ENCODE measurements around the gene ARIH2.

Gene ARIH2

DNA sequence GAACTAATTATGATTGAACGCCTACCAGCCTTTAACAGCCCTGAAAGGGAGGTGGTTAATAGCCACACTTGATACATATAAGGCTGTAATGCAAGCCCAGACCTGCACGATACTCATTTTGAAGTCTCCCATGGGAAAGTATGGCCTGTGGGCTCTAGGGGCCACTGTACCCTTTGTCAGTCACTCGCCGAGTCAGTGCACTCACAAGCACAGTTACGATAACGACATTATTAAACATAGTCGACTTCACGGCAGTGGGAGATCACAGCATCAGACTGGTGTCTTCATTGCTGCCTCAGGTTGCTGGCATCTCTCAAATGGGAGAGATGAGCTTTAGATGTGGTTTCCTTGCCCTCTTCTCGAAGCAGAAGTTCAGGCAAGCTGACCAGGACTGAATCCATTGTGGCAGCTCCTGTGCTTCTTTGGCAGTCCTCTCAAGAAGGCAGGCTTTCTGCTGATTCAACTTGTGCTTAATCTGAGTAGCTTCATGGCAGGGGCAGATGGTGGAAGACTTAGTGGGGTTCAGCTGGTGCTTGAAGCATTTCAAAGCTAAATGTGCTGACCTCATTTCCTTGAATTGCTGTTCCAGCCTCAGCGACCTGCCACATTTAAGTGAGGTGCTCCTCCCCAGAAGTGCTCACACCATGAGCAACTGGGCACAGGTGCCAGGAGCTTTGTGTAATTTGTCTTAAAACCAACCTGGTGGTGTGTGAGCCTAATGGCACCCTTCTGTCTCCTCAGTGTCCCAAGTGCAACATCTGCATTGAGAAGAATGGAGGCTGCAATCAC lies 55.6 kb downstream of the ARIH2 start:
- no peak for FAIRE-seq

DNA sequence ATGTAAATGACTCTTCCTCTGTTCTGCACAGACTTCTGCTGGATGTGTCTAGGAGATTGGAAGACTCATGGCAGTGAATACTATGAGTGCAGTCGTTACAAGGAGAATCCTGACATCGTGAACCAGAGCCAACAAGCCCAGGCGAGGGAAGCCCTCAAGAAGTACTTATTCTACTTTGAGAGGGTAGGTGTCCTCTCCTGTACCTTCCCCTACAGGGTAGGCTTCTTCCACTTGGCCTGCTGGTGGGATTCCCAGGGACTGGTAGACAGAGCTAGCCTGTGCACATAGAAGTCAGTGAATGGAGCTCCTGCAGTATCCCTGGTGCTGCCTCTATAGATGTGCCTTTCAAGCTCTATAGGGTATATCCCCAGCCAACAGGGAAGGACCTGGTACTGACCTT lies 60.8 kb downstream of the ARIH2 start:
- no peak for FAIRE-seq

DNA sequence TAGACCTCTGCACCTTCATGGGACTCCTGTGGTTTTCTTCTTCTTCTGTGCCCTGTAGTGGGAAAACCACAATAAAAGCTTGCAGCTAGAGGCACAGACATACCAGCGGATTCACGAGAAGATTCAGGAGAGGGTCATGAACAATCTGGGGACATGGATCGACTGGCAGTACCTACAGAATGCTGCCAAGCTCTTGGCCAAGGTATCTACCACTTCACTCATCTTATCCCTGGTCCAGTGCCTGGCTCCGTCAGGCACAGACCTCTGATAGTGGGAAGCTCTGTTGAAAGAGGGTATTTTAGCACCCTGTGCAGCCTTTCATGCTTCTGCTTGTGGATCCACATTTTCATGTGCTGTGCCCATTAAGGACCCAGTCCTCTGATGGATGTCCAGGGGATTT lies 61.7 kb downstream of the ARIH2 start:
- no peak for FAIRE-seq

DNA sequence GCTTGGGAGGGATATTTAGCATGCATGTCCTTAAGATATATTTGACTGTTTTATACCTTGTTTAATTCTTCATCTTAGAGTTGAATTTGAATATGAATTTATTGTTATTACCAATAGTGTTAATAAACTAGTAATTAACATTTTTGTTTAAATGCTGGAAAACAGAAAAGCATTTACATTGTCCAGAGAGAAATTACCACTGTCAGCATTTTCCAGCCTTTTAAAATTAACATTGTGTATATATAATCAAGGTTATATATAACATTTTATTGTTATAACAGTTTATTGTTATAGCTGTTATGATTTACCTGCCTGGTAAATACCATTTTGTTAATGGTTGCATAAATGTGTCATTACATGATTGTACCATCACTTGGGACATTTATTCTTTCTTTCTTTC lies 63.4 kb downstream of the ARIH2 start:
- no peak for FAIRE-seq

DNA sequence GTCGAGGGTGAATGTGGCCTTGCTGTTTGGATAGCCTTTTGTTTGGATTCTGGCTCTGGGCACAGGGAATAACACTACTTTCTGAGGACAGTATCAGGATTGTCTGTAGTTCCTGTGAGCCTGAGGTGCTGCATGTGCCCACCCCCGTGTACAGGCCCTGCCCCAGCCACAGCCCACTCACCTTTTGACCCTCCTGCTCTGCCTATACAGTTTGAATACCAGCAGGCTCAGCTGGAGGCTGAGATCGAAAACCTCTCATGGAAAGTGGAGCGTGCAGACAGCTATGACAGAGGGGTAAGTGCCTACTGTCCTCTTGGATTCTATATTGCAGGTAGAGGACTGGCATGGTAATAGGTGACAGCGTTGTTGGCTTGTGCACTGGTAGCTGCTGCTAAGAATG lies 64.0 kb downstream of the ARIH2 start:
- FAIRE-seq: no peak

DNA sequence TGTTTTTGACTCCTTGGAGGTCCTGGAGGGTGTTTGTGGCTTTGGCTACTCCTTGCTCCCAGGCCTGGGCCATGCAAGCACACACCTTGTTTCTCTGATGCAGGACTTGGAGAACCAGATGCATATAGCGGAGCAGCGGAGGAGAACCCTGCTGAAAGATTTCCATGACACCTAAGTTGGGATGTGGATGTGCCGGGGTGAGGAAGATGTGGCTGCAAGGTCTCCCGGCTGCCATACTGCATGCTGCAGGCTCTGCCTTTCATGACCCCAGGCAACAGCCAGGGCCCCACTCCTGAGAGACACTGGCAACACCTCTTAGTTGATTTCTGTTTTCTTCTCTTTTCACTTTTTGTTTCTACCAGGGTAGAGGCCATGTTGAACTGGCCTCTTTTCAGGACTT lies 64.5 kb downstream of the ARIH2 start:
- FAIRE-seq: no peak

DNA sequence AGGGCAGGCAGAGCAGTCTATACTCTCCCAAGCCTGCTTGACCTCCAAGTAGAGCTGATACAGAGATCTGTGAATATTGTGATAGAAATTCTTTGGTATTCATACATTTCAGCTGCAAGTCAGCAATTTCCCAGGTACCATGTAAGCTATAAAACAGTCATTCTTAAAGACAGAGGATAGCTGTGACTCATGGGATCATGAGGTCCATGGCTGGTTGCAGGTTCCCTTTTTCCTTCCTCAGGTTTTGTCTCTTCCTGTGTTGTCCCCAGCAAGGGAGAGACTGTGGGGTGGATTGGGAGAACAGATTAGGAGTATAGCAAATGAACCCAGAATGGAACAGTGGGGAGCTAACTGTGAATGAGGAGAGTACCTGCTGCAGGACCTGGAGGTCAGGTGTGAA lies 66.0 kb downstream of the ARIH2 start:
- FAIRE-seq: no peak

DNA sequence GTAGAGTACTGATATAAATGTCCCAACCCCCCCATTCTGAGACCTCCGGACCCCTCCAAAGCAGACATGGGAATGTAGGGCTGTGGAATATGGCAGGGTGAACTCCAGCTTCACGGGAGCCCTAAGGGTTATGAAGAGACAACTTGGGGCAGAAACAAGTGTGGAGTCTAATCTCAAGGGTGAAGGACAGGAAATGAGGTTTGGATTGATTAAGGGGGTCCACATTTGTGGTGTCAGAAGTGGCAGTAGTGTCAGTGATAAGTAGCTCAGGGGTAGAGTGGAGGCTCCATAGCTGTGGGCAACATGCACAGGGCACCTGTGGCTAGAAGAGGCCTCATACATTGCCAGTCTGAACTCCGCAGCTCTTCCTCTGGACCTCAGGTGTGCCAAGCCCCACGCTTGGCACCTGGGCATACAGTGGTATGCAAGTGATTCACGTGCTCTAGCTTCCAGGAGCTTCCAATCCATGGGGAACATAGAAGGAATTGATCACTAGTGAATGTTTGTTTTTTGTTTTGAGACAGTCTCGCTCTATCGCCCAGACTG lies 67.3 kb downstream of the ARIH2 start:
- no peak for FAIRE-seq

DNA sequence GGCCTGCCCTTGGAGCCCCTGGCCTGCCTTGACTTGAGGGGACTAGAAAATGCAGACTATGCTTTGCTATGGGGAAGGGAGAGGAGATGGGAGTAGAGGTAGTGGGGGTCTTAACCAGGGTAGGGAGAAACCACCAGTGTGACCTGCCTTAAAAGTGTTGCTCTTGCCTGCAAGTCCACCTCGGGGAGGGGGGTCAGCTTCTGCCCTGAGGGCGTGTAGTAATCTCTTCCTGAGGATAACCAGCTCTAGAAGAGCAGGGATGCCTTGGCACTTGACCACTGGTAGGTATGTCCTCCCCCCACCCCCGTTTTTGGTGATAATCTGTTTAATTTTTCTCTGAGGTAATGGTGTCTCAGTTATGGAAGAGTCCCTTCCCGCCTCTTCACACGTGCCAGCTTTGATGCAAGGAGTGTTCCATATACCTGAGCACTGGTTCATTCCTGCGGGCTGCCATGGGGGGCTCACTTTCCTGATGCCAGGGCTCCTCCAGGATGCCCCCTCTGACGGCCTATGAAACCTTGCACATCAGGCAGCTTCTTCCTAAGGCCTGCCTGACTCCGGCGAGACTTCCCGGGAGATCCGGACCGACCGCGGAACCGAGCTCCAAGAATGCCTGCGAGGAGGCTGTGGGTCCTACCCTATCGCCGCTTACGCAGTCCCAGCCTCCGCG lies 70.6 kb downstream of the ARIH2 start:
- FAIRE-seq: no peak

DNA sequence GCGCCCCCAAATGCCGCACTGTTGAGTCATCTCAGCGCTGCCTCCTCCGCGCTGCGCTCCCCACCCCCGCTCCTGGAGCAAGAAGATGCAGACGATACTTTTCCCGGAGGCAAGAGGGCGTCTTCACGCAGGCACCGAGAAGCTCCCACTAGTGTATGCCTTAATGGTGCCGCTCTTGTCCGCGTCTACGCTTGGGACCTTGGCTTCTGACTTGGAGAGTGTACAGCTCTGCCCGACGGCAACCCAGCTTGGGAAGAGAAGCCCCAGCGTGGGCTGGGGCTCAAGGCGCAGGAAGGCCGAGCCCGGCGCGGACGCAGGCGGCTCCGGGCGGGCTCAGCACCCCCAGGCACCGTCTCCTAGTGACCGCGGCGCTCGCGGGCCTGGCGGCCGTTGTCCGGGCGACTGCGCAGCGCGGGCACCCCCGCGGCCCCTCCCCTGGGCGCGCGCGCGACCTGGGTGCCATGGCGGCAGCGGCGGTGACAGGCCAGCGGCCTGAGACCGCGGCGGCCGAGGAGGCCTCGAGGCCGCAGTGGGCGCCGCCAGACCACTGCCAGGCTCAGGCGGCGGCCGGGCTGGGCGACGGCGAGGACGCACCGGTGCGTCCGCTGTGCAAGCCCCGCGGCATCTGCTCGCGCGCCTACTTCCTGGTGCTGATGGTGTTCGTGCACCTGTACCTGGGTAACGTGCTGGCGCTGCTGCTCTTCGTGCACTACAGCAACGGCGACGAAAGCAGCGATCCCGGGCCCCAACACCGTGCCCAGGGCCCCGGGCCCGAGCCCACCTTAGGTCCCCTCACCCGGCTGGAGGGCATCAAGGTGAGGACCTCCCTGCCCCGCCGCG lies 71.4 kb downstream of the ARIH2 start, which contains the start of gene P4HTM:
Gene P4HTM, plus strand, starts transcription at position 446 of the 840 bp plus-strand sequence. Its CDS starts 16 bp downstream, at position 462.
- peak; percentile 69 for FAIRE-seq

DNA sequence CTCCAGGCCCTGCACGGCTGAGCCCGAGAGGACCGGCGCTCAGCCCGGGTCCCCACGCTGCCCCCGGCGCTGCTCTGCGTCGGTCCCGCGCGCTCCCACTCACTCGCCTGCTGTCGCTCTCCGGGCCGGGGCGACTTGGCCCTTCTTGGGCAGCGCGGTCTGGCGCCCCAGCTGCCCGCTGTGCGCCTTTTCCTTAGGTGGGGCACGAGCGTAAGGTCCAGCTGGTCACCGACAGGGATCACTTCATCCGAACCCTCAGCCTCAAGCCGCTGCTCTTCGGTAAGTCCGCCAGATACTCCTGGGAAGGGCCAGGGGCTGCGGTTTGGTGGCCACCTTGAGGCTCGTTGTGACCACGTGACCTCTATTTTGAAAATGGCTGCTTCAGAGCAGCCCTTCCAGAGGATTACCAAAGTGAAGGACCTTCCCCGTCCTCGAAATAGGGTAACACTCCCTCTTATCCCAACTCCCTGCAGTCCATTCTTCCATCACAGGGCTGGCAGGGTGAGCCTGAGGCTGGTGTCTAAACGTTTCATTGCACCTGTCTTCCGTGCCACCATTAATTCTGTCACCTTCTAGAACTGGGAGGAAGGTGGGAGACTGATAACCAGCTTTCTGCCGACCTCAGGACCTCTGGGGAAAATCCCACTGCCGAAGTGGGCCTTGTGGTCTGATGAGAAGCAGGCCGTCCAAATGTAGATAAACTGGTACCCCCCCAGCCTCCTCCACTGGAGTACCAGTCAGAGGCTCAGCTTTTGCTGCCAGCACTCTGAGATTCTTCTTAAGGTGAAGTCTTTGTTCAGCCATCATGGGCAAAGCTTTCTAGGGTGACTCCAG lies 72.2 kb downstream of the ARIH2 start:
- FAIRE-seq: no peak

DNA sequence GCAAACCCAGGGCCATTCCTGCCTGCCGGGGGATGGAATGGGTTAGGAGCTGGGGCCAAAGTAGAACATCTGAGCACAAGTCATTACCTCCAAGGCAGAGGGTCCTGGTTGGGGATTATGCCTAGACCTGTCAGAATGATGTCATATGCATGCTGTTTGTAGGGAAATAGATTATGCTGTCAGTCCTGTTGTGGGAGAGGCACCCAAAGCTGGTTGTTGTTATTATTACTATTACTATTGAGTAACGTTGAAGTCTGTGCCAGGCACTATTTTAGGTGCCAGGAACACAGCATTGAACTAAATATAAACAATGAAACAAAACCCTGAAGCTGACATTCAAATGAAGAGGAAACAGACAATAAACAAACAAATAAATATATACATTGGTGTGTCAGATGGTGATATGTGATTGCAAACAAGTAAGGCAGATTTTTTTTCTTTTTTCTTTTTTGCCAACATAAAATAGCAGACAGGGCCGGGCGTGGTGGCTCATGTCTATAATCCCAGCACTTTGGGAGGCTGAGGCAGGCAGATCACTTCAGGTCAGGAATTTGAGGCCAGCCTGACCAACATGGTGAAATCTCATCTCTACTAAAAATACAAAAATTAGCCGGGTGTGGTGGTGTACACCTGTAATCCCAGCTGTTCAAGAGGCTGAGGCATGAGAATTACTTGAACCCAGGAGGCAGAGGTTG lies 73.4 kb downstream of the ARIH2 start:
- FAIRE-seq: no peak

DNA sequence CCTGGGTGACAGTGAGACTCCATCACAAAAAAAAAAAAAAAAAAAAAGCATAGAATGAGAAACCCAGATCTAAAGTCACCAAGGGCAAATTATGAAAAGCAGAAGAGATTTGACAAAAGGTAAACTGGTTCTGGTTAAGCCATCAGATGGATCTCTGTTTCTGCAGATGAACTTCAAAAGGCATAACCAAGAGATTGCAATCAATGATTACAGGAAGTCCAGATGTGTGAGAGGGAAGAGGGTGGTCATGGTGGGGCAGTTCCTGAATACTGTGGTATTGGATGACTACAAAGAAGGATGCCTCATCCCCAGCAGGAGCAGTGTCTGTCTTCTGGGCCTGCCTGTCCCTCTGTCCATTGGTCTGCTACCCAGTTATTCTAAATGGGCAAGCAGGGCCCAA lies 75.2 kb downstream of the ARIH2 start:
- FAIRE-seq: no peak

DNA sequence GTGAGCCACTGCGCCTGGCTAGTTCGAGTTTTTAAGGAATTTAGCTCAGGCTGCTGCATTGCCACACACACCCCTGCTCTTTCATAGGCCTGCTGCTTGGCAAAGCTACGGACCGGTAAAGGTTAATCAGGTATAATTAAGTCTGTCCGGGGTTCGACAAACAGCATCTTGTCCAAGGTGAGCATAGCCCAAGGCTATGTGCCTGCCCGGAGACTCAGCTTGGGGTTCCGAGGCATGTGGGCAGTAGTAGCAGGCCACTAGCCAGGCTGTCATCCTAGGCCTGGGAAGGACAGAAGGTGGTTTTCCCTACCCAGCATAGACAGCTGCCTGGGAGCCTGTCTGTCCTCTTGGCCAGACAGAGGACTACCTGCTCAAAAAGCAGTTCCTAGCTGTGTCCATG lies 78.0 kb downstream of the ARIH2 start:
- FAIRE-seq: no peak

DNA sequence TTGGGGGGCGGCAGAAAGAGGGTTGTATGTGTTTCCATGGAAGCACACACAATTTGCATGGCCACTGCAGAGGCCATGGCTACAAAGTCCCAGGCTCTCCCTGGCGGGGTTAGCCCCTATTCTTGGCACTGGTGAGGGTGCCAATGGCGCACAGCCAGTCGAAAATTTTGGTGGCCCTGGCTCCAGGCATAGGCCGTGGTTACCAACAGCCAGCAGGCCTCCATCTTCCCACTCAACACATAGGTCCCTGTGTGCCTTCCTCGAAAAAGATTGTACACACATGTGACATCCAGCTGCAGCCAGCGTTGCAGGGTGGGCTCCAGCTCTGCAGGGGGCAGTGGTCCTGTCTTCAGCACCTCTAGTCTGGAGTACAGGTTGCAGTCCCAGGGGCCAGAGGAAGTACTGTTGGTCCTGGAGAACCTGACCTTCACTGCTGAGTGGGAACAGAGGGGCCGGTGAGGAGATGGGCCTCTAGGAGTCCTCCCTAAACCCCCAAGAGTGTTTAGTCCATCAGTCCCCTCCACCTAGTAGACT lies 78.5 kb downstream of the ARIH2 start:
- FAIRE-seq: no peak

DNA sequence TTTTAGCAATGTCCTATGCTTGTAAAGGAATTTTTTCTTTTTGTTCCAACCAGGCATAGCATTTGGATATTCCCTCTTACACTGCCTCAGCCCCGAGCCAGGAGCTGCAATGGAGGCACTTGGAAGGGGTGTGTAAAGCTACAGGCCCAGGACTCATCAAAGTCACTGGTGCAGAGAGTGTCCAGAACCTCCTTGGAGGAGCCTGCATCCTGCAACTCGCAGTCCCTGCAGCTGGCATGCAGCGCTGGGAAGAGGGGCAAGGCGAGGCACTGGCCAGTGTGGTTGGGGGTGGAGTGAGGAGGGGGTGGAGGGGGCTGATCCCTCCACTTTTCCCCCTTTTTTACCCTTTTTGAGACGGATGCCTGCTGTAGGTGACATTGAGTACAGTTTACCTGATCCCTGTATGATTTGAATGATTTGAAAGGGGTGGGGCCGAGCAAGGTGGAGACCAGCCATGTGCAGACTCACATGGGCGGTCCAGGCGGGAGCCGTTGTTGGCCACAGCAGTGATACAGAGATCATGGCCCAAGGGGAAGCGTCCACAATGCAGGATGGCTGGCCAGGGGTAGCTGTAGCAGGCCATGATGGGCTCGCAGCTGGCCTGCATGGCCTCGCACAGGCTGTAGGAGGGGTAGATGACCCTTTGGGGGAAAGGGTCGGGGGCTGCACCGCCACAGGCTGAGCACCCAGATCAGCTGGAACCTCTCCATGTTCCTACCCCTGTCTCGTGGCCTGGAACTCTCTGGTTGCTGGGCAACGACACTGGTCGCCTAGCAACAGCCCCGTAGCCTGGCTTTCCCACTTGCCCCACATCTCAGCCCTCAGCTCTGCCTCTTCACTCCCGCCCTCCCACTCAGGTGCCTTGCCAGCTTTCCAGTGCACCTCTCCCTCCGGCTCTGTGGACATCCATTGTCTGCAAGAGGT lies 79.3 kb downstream of the ARIH2 start:
- FAIRE-seq: no peak

DNA sequence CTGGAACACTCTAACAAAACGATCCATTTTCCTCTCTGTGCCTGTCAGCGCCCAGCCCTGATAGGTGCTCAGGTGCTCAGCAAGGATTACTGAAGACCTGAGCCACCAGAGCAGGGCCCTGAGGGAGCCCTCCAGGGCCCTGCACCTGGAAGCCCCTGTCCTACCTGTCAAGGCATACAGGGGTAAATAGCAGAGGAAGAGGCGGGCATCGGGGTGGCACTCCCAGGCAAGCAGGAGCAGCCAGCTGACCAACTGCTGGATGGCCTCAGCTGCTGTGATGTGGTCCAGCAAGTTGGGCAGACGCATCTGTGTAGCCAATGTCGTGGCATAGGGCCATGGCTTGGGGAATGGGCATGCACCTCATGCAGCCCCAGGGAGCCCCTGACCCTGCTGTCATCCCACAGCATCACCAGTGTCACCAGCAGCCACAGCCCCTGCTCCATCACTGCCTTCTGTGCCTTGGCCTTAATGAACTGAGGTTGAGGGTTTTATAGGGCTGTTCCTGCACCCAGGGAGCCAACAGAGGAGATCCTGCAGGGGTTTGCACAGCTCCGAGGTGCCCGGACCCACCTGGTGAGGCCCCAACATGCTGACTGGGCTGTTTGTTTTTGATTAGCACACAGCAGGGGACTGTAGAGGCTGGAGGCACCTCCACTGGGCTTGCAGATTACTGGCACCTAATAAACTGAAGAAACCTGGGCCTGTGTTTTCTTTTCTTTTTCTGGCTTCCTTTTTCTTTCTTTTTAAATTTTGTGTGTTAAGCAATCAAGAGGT lies 80.6 kb downstream of the ARIH2 start:
- FAIRE-seq: no peak

DNA sequence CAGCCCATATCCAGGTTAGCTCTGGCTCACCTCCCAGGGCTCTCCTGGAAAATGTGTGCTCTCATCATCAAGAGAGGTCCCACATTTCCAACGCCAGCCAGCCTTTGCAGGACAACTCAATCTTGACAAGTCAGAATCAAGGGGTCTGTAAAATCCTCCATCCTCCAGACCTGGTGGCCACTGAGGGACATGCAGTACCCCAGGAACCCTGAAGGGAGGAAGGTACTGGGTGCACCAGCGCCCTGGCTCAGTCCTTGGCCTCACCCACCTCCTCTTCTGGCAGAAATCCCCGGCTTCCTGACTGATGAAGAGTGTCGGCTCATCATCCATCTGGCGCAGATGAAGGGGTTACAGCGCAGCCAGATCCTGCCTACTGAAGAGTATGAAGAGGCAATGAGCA lies 82.5 kb downstream of the ARIH2 start:
- FAIRE-seq: no peak

Data from endometrium (tissue), 2 donors.